Measurements from ENCODE around the gene WSB1. TPM values are rescaled to one million over a fixed set of nuclear protein-coding genes. Genes with fewer than 3 reads are reported as not detected.

The WSB1 gene
- total RNA-seq, 1 experiment from 2014 or later = 157 TPM

DNA sequence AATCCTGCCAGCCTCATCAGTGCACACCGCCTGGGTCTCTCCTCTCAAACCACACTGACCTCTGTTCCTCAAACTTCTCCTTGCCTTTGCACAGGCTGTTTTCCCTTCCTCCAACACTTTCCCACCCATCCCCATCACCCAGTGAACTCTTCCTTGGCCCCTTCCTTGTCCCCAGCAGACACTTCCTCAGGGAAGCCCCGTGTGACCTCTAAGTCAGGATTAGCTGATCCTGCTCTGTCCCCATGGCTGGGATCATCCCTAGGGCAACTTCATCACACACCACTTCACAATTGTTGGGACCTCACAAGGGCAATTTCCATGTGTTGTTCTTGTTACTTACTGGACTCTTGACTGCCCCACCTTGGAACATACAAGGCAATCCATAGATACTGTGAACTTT lies 67.8 kb downstream of the WSB1 start:
- Histone ChIP-seq H3K9me3 (no peaks in the 10 kb centered on the region), H3K36me3 (ENCODE audit: control insufficient read depth, insufficient read depth, low read length) (no peaks in the 10 kb centered on the region), H3K27me3 (replicated peaks; ENCODE audit: control insufficient read depth, insufficient read depth, low read length) (no peaks in the 10 kb centered on the region), H3K4me3 (ENCODE audit: low read depth, low read length) (no peak overlapping the region), H3K4me1 (no peaks in the 10 kb centered on the region)
- Mint-ChIP-seq H3K36me3 (ENCODE audit: insufficient read depth, unreplicated experiment) (no peaks in the 10 kb centered on the region), H3K4me3 (ENCODE audit: unreplicated experiment) (no peak overlapping the region), H3K27me3 (ENCODE audit: insufficient read depth, unreplicated experiment) (no peaks in the 10 kb centered on the region), H3K27ac (ENCODE audit: unreplicated experiment) (no peak overlapping the region), H3K4me1 (ENCODE audit: low read depth, unreplicated experiment) (no peaks in the 10 kb centered on the region), H3K9me3 (ENCODE audit: unreplicated experiment) (no peaks in the 10 kb centered on the region)
- BruUV-seq (replicated peaks) = no TSS peak
- POLR2A ChIA-PET = no interaction called here
- CTCF ChIA-PET = no interaction called here
- TF ChIP-seq, protein P1, sequence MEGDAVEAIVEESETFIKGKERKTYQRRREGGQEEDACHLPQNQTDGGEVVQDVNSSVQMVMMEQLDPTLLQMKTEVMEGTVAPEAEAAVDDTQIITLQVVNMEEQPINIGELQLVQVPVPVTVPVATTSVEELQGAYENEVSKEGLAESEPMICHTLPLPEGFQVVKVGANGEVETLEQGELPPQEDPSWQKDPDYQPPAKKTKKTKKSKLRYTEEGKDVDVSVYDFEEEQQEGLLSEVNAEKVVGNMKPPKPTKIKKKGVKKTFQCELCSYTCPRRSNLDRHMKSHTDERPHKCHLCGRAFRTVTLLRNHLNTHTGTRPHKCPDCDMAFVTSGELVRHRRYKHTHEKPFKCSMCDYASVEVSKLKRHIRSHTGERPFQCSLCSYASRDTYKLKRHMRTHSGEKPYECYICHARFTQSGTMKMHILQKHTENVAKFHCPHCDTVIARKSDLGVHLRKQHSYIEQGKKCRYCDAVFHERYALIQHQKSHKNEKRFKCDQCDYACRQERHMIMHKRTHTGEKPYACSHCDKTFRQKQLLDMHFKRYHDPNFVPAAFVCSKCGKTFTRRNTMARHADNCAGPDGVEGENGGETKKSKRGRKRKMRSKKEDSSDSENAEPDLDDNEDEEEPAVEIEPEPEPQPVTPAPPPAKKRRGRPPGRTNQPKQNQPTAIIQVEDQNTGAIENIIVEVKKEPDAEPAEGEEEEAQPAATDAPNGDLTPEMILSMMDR (IDR thresholded peaks at IDR 0.05; ENCODE audit: insufficient read depth in 1 of 2, low read depth in 1 of 2, low read length in 1 of 2, severe bottlenecking in 1 of 2, unreplicated experiment in 1 of 2) = no peak
- no peak for DNase-seq
- intact Hi-C loops (cut with micrococcal nuclease; ENCODE audit: unreplicated experiment) = no loop called here

DNA sequence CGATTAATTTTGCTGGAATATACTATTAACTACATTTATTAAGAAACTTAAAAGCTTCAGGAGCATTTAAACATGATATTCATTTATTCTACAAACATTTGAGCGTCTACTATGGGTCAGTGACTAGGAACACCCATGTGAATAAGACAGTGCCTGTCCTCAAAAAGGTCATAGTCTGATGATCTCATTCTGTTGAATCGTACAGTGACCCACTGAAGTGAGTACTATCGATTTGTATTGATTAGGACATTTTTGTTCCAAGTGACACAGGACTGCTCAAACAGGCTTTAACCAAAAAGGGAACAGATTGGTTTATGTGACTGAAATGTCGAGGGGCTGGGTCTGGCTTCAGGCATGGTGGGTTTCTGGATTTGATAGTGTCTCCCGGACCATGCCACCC lies 68.6 kb downstream of the WSB1 start:
- no peaks in the 10 kb centered on the region for H3K4me1 ChIP-seq
- no peaks in the 10 kb centered on the region for H3K27me3 ChIP-seq (replicated peaks; ENCODE audit: control insufficient read depth, insufficient read depth, low read length)
- H3K36me3 ChIP-seq (ENCODE audit: control insufficient read depth, insufficient read depth, low read length) = no peaks in the 10 kb centered on the region
- H3K4me3 Mint-ChIP-seq (ENCODE audit: unreplicated experiment) = no peak overlapping the region
- TF ChIP-seq, protein P1 (IDR thresholded peaks at IDR 0.05; ENCODE audit: insufficient read depth in 1 of 2, low read depth in 1 of 2, low read length in 1 of 2, severe bottlenecking in 1 of 2, unreplicated experiment in 1 of 2) = no peak
- no peak overlapping the region for H3K27ac Mint-ChIP-seq (ENCODE audit: unreplicated experiment)
- no peak overlapping the region for H3K4me3 ChIP-seq (ENCODE audit: low read depth, low read length)
- intact Hi-C loops (cut with micrococcal nuclease; ENCODE audit: unreplicated experiment) = no loop called here
- ChIA-PET POLR2A (no interaction called here), CTCF (interaction anchor here (1.4 kb wide), 1 partner anchor 8 kb away, joined by 6 read pairs; no protein-coding TSS in a partner anchor)
- H3K36me3 Mint-ChIP-seq (ENCODE audit: insufficient read depth, unreplicated experiment) = no peaks in the 10 kb centered on the region
- H3K9me3 Mint-ChIP-seq (ENCODE audit: unreplicated experiment) = no peaks in the 10 kb centered on the region
- no peaks in the 10 kb centered on the region for H3K4me1 Mint-ChIP-seq (ENCODE audit: low read depth, unreplicated experiment)
- H3K27me3 Mint-ChIP-seq (ENCODE audit: insufficient read depth, unreplicated experiment) = no peaks in the 10 kb centered on the region
- no peak for DNase-seq
- BruUV-seq (replicated peaks) = no TSS peak
- H3K9me3 ChIP-seq = no peaks in the 10 kb centered on the region

DNA sequence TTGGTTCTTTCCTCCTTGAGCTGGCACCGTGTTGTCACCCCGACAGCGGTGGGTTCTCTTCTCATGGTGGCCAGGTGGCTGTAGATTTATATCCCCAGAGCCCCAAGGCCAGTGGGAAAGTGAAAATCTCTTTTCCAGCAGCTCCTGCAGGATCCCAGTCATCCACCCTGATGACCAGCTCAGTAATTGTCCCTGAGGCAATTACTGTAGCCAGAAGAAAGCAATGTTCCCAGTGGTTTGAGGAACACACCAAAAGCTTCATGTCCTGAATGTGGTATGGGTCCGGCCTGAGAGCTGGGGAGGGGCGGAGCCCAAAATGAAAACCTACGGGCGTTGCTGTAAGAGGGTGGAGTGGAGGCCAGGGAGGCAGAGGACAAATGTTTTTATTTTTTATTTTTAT lies 69.0 kb downstream of the WSB1 start:
- TF ChIP-seq, protein P1 (IDR thresholded peaks at IDR 0.05; ENCODE audit: insufficient read depth in 1 of 2, low read depth in 1 of 2, low read length in 1 of 2, severe bottlenecking in 1 of 2, unreplicated experiment in 1 of 2) = no peak
- ChIA-PET POLR2A (no interaction called here), CTCF (interaction anchor here (1.4 kb wide), 1 partner anchor 9 kb away, joined by 6 read pairs; no protein-coding TSS in a partner anchor)
- no peaks in the 10 kb centered on the region for H3K9me3 Mint-ChIP-seq (ENCODE audit: unreplicated experiment)
- intact Hi-C loops (cut with micrococcal nuclease; ENCODE audit: unreplicated experiment) = no loop called here
- no TSS peak for BruUV-seq (replicated peaks)
- H3K9me3 ChIP-seq = no peaks in the 10 kb centered on the region
- no peak overlapping the region for H3K4me3 Mint-ChIP-seq (ENCODE audit: unreplicated experiment)
- no peaks in the 10 kb centered on the region for H3K4me1 Mint-ChIP-seq (ENCODE audit: low read depth, unreplicated experiment)
- H3K27me3 ChIP-seq (replicated peaks; ENCODE audit: control insufficient read depth, insufficient read depth, low read length) = no peaks in the 10 kb centered on the region
- no peaks in the 10 kb centered on the region for H3K27me3 Mint-ChIP-seq (ENCODE audit: insufficient read depth, unreplicated experiment)
- H3K4me3 ChIP-seq (ENCODE audit: low read depth, low read length) = no peak overlapping the region
- DNase-seq = no peak
- no peaks in the 10 kb centered on the region for H3K36me3 ChIP-seq (ENCODE audit: control insufficient read depth, insufficient read depth, low read length)
- H3K36me3 Mint-ChIP-seq (ENCODE audit: insufficient read depth, unreplicated experiment) = no peaks in the 10 kb centered on the region
- H3K27ac Mint-ChIP-seq (ENCODE audit: unreplicated experiment) = no peak overlapping the region
- no peaks in the 10 kb centered on the region for H3K4me1 ChIP-seq
